Astrocyte (in vitro differentiated cells and primary cell): ENCODE measurements around the gene NPB.

Experiments used
- CTCF ChIP-seq: IDR thresholded peaks from 2 replicates; pipeline ENCODE4 v1.5.1; 2011; ENCODE audit warnings: low read depth, mild to moderate bottlenecking, inconsistent platforms, low read length, moderate library complexity; ENCODE audit not compliant: insufficient read depth
- EZH2 ChIP-seq: IDR thresholded peaks from 2 replicates; pipeline ENCODE4 v1.6.1; 2012; ENCODE audit warnings: mild to moderate bottlenecking, low read length, inconsistent platforms; ENCODE audit not compliant: insufficient read depth

GRCh38 chr17:81902023-81902652 is at the start of gene NPB:
- TF ChIP-seq EZH2 (no peak), CTCF (no peak)
